ENCODE results near the gene ARFIP1.
"Not testable (repeated sequence)": the region's sequence is repeated elsewhere in the genome, so short reads cannot be mapped to it uniquely, and the experiment has no call there.

ARFIP1 gene

GRCh38 chr4:152785639-152786615 is 6.2 kb downstream of the ARFIP1 start:
- no peak for DNase-seq

GRCh38 chr4:152786627-152787026 is 6.9 kb downstream of the ARFIP1 start:
- DNase-seq: no peak

- DNase-seq: no peak
Observed at GRCh38 chr4:152795891-152796290, 16.1 kb downstream of the ARFIP1 start.

GRCh38 chr4:152803541-152803940 is 23.8 kb downstream of the ARFIP1 start:
- DNase-seq: no peak

- no peak for DNase-seq
Observed at GRCh38 chr4:152805071-152805650, 25.4 kb downstream of the ARFIP1 start.

GRCh38 chr4:152805818-152806217 is 26.1 kb downstream of the ARFIP1 start:
- no peak for DNase-seq

GRCh38 chr4:152806501-152807125 is 26.9 kb downstream of the ARFIP1 start:
- DNase-seq: no peak

GRCh38 chr4:152807294-152807829 is 27.6 kb downstream of the ARFIP1 start:
- DNase-seq: no peak

- DNase-seq: no peak
Observed at GRCh38 chr4:152808670-152809069, 28.9 kb downstream of the ARFIP1 start.

- DNase-seq: no peak
Observed at GRCh38 chr4:152810715-152811287, 31.0 kb downstream of the ARFIP1 start.

- no peak for DNase-seq
Observed at GRCh38 chr4:152815078-152815477, 35.3 kb downstream of the ARFIP1 start.

- no peak for DNase-seq
Observed at GRCh38 chr4:152817331-152817730, 37.6 kb downstream of the ARFIP1 start.

GRCh38 chr4:152819026-152819645 is 39.4 kb downstream of the ARFIP1 start:
- DNase-seq: no peak

GRCh38 chr4:152820073-152820472 is 40.3 kb downstream of the ARFIP1 start:
- no peak for DNase-seq

- DNase-seq: no peak
Observed at GRCh38 chr4:152822323-152822722, 42.6 kb downstream of the ARFIP1 start.

GRCh38 chr4:152824561-152824960 is 44.8 kb downstream of the ARFIP1 start:
- DNase-seq: no peak

- no peak for DNase-seq
Observed at GRCh38 chr4:152825336-152825735, 45.6 kb downstream of the ARFIP1 start.

- no peak for DNase-seq
Observed at GRCh38 chr4:152828122-152828521, 48.4 kb downstream of the ARFIP1 start.

- DNase-seq: no peak
Observed at GRCh38 chr4:152831416-152831815, 51.7 kb downstream of the ARFIP1 start.

- DNase-seq: no peak
Observed at GRCh38 chr4:152836936-152837335, 57.2 kb downstream of the ARFIP1 start.

GRCh38 chr4:152839729-152840128 is 60.0 kb downstream of the ARFIP1 start:
- DNase-seq: not testable (repeated sequence)

GRCh38 chr4:152843481-152844090 is 63.8 kb downstream of the ARFIP1 start:
- DNase-seq: no peak

Measured in NCI-H187 (cell line).